ENCODE data around the gene RIC1. TPM values are rescaled to one million over a fixed set of nuclear protein-coding genes. Genes with fewer than 3 reads are reported as not detected.
A peak's percentile ranks its signal among the peaks of the same experiment; 100 is the strongest.

RIC1 gene
- total RNA-seq, 2 experiments from 2014 or later: 24.7 to 26.3 TPM

- CTCF ChIA-PET: interaction anchor here (0.9 to 2.8 kb wide), 6 partner anchors 28 to 869 kb away, joined by 3 to 15 read pairs (median 4); partner anchors contain the start of genes CD274 and ERMP1
- H3K9me3 ChIP-seq (ENCODE audit: control insufficient read depth in 1 of 2, insufficient read depth in 1 of 2, low read length in 2 of 2): no peaks in the 10 kb centered on the region
- POLR2A ChIA-PET: interaction anchor here (0.5 to 3.1 kb wide), 33 partner anchors 9 to 1129 kb away, joined by 3 to 39 read pairs (median 7); partner anchors contain the start of genes AK3, CD274, CDC37L1 and ERMP1
- H3K36me3 Mint-ChIP-seq (ENCODE audit: low read depth): peaks cover 33% of the 10 kb centered on the region
- H3K4me1 Mint-ChIP-seq (ENCODE audit: low read depth): peaks cover 66% of the 10 kb centered on the region
- no peak for DNase-seq
- H3K4me3 ChIP-seq (ENCODE audit: low read length): peak overlapping the region; percentile 88
- peaks cover 42% of the 10 kb centered on the region for H3K4me1 ChIP-seq (ENCODE audit: insufficient read depth, low read length)
- peak overlapping the region; percentile 85 for H3K27ac ChIP-seq (ENCODE audit: low read depth in 1 of 2, low read length in 2 of 2)
- H3K9me3 Mint-ChIP-seq: no peaks in the 10 kb centered on the region
- intact Hi-C loops (cut with DNase I, micrococcal nuclease): loop anchor here (2.0 to 10.0 kb wide), 11 partner anchors 36 to 1127 kb away; partner anchors contain the start of genes CDC37L1 (in 1 of the 2), ERMP1 (in 1 of the 2), KDM4C (in 1 of the 2) and PLGRKT (in 1 of the 2)
- H3K27ac Mint-ChIP-seq: peak overlapping the region; percentile 97
- H3K27me3 ChIP-seq (ENCODE audit: control insufficient read depth in 1 of 2, insufficient read depth in 2 of 2, low read length in 2 of 2): no peaks in the 10 kb centered on the region
- TF ChIP-seq CTCF (IDR thresholded peaks at IDR 0.05): no peak
- H3K4me3 Mint-ChIP-seq: peak overlapping the region; percentile 91
- no peak for ATAC-seq (ENCODE audit: poor library complexity)
- no peaks in the 10 kb centered on the region for H3K27me3 Mint-ChIP-seq
- H3K36me3 ChIP-seq (ENCODE audit: insufficient read depth, low read length): no peaks in the 10 kb centered on the region
Observed at GRCh38 chr9:5628183-5628529, 751 bp upstream of the RIC1 start.

GRCh38 chr9:5629312-5630080 lies 589 bp downstream of the RIC1 start:
- Mint-ChIP-seq H3K27me3 (no peaks in the 10 kb centered on the region), H3K4me3 (peak overlapping the region; percentile 99), H3K4me1 (ENCODE audit: low read depth) (peaks cover 66% of the 10 kb centered on the region), H3K36me3 (ENCODE audit: low read depth) (peaks cover 33% of the 10 kb centered on the region), H3K27ac (peak overlapping the region; percentile 91), H3K9me3 (no peaks in the 10 kb centered on the region)
- intact Hi-C loops (cut with DNase I, micrococcal nuclease): loop anchor here (2.0 to 10.0 kb wide), 13 partner anchors 37 to 1125 kb away; partner anchors contain the start of genes ERMP1 (in 2 of the 2), CDC37L1 (in 1 of the 2), KDM4C (in 1 of the 2) and PLGRKT (in 1 of the 2)
- ATAC-seq (ENCODE audit: poor library complexity): peak; percentile 4
- peak overlapping the region; percentile 88 for H3K4me3 ChIP-seq (ENCODE audit: low read length)
- H3K27me3 ChIP-seq (ENCODE audit: control insufficient read depth in 1 of 2, insufficient read depth in 2 of 2, low read length in 2 of 2): no peaks in the 10 kb centered on the region
- DNase-seq: peak in 12 of 14 experiments; percentile 9 to 67 (median 32)
- peaks cover 35% of the 10 kb centered on the region for H3K4me1 ChIP-seq (ENCODE audit: insufficient read depth, low read length)
- peak overlapping the region; percentile 70 to 85 for H3K27ac ChIP-seq (ENCODE audit: low read depth in 1 of 2, low read length in 2 of 2)
- no peaks in the 10 kb centered on the region for H3K36me3 ChIP-seq (ENCODE audit: insufficient read depth, low read length)
- ChIA-PET CTCF (interaction anchor here (0.9 to 2.8 kb wide), 3 partner anchors 29 to 203 kb away, joined by 3 to 15 read pairs (median 4); partner anchors contain the start of genes CD274 and ERMP1), POLR2A (interaction anchor here (0.7 to 3.1 kb wide), 28 partner anchors 9 to 1128 kb away, joined by 3 to 39 read pairs (median 8); partner anchors contain the start of genes AK3, CD274, ERMP1 and KDM4C)
- H3K9me3 ChIP-seq (ENCODE audit: control insufficient read depth in 1 of 2, insufficient read depth in 1 of 2, low read length in 2 of 2): no peaks in the 10 kb centered on the region
- no peak for TF ChIP-seq CTCF (IDR thresholded peaks at IDR 0.05)

GRCh38 chr9:5630081-5630507 lies 1.2 kb downstream of the RIC1 start:
- no peak for TF ChIP-seq CTCF (IDR thresholded peaks at IDR 0.05)
- Mint-ChIP-seq H3K9me3 (no peaks in the 10 kb centered on the region), H3K27me3 (no peaks in the 10 kb centered on the region), H3K27ac (peak overlapping the region; percentile 91), H3K4me1 (ENCODE audit: low read depth) (peaks cover 68% of the 10 kb centered on the region), H3K4me3 (peak overlapping the region; percentile 99), H3K36me3 (ENCODE audit: low read depth) (peaks cover 33% of the 10 kb centered on the region)
- no peaks in the 10 kb centered on the region for H3K27me3 ChIP-seq (ENCODE audit: control insufficient read depth in 1 of 2, insufficient read depth in 2 of 2, low read length in 2 of 2)
- peak overlapping the region; percentile 88 for H3K4me3 ChIP-seq (ENCODE audit: low read length)
- H3K27ac ChIP-seq (ENCODE audit: low read depth in 1 of 2, low read length in 2 of 2): peak overlapping the region in 1 of 2 donors; percentile 70
- ChIA-PET POLR2A (no interaction called here), CTCF (no interaction called here)
- peaks cover 34% of the 10 kb centered on the region for H3K4me1 ChIP-seq (ENCODE audit: insufficient read depth, low read length)
- no peaks in the 10 kb centered on the region for H3K36me3 ChIP-seq (ENCODE audit: insufficient read depth, low read length)
- peak in 3 of 14 experiments; percentile 17 to 36 (median 31) for DNase-seq
- ATAC-seq (ENCODE audit: poor library complexity): no peak
- no peaks in the 10 kb centered on the region for H3K9me3 ChIP-seq (ENCODE audit: control insufficient read depth in 1 of 2, insufficient read depth in 1 of 2, low read length in 2 of 2)
- intact Hi-C loops (cut with DNase I, micrococcal nuclease): loop anchor here in 1 of 2 experiments (5.0 kb wide), 3 partner anchors 42 to 387 kb away; partner anchors contain the start of genes ERMP1 and RANBP6
